SK-N-SH (cell line): ENCODE results near the gene TMA7. TPM values are rescaled to one million over a fixed set of nuclear protein-coding genes. Genes with fewer than 3 reads are reported as not detected.

Experiments used
- CTCF ChIA-PET: fragments of 300-600, 350-600 bp; formaldehyde crosslinking; extraction: SDS; loops from one replicate; lab custom pipeline; 2021; lab: Yijun Ruan, JAX
- POLR2A ChIA-PET: fragments of 350-600 bp; sonication (Branson Sonifier 250); formaldehyde crosslinking; extraction: SDS; loops from one replicate; lab custom pipeline; 2020; ENCODE audit warnings: antibody characterized with exemption, inconsistent platforms; lab: Yijun Ruan, JAX
- DNase-seq: peaks from one replicate; pipeline ENCODE4 v3.0.0; 2012
- H2AFZ ChIP-seq: fragments of 200-600 bp; sonication (generic); 2 replicates; pipeline ENCODE4 v1.8.1; 2016; ENCODE audit warnings: antibody characterized with exemption, mild to moderate bottlenecking, low read depth
- H3F3A ChIP-seq: fragments of 200-600 bp; sonication (generic); replicated peaks from 2 replicates; pipeline ENCODE3; 2016; ENCODE audit warnings: antibody characterized with exemption, mild to moderate bottlenecking; ENCODE audit not compliant: insufficient read depth
- H3K27ac ChIP-seq, 2 experiments: fragments of 200-500 bp in 1 of 2; fragments of 200-600 bp in 1 of 2; sonication (Bioruptor generic) in 1 of 2; sonication (generic), shearing (Covaris generic) in 1 of 2; 2 replicates each; pipeline versions ENCODE4 v1.5.1 to v1.6.1; 2014 to 2016; ENCODE audit warnings: low read depth in 2 of 2, inconsistent platforms in 1 of 2, low read length in 1 of 2, mild to moderate bottlenecking in 1 of 2, mixed read lengths in 1 of 2
- H3K27me3 ChIP-seq: fragments of 200-600 bp; sonication (generic), shearing (Covaris generic); 2 replicates; pipeline ENCODE4 v1.6.1; 2016; ENCODE audit warnings: mixed run types; ENCODE audit not compliant: insufficient read depth
- H3K36me3 ChIP-seq, 2 experiments: fragments of 200-500 bp in 1 of 2; fragments of 200-600 bp in 1 of 2; sonication (Bioruptor generic) in 1 of 2; sonication (generic) in 1 of 2; replicated peaks in 1 of 2; 2 replicates each; pipeline versions ENCODE3 to v1.5.1; 2014 to 2016; ENCODE audit warnings: low read length in 1 of 2, mild to moderate bottlenecking in 1 of 2; ENCODE audit not compliant: insufficient read depth in 2 of 2, control insufficient read depth in 1 of 2
- H3K4me1 ChIP-seq, 2 experiments: fragments of 200-500 bp in 1 of 2; fragments of 200-600 bp in 1 of 2; sonication (Bioruptor generic) in 1 of 2; sonication (generic), shearing (Covaris generic) in 1 of 2; 2 replicates each; pipeline versions ENCODE4 v1.5.1 to v1.6.1; 2014 to 2016; ENCODE audit warnings: low read depth in 1 of 2, low read length in 1 of 2, mixed run types in 1 of 2; ENCODE audit not compliant: insufficient read depth in 2 of 2, control insufficient read depth in 1 of 2
- H3K4me2 ChIP-seq: fragments of 200-600 bp; sonication (generic), shearing (Covaris generic); 2 replicates; pipeline ENCODE4 v1.6.1; 2017; ENCODE audit warnings: mixed run types
- H3K4me3 ChIP-seq, 2 experiments: fragments of 200-500 bp in 1 of 2; fragments of 200-600 bp in 1 of 2; sonication (Bioruptor generic) in 1 of 2; sonication (generic), shearing (Covaris generic) in 1 of 2; 2 replicates each; pipeline versions ENCODE4 v1.5.1 to v1.8.1; 2014 to 2016; ENCODE audit warnings: low read depth in 2 of 2, inconsistent platforms in 1 of 2, low read length in 1 of 2, mild to moderate bottlenecking in 1 of 2, mixed read lengths in 1 of 2, moderate library complexity in 1 of 2
- H3K79me2 ChIP-seq: fragments of 200-600 bp; sonication (generic); 2 replicates; pipeline ENCODE4 v1.8.1; 2017; ENCODE audit warnings: mild to moderate bottlenecking; ENCODE audit not compliant: insufficient read depth
- H3K9ac ChIP-seq: fragments of 200-600 bp; sonication (generic); 2 replicates; pipeline ENCODE4 v1.6.1; 2017; ENCODE audit warnings: mixed run types
- H3K9me2 ChIP-seq: fragments of 200-600 bp; sonication (generic); 2 replicates; pipeline ENCODE4 v1.6.1; 2017; ENCODE audit warnings: mixed run types
- H3K9me3 ChIP-seq: fragments of 200-600 bp; sonication (generic); 2 replicates; pipeline ENCODE4 v1.6.1; 2017; ENCODE audit warnings: mixed run types, mild to moderate bottlenecking, moderate library complexity
- H4K20me1 ChIP-seq: fragments of 200-600 bp; sonication (generic); 2 replicates; pipeline ENCODE4 v1.6.1; 2017; ENCODE audit warnings: mild to moderate bottlenecking, mixed run types; ENCODE audit not compliant: insufficient read depth
- CTCF ChIP-seq: fragments of 200-600 bp; sonication (generic); IDR thresholded peaks from 2 replicates; pipeline ENCODE4 v1.6.1; 2017; ENCODE audit warnings: antibody characterized with exemption, mild to moderate bottlenecking, moderate library complexity
- FOXJ3 ChIP-seq: sonication (generic); formaldehyde crosslinking; IDR thresholded peaks from 2 replicates; pipeline ENCODE4 v1.5.1; 2020; ENCODE audit warnings: mild to moderate bottlenecking, missing genetic modification reagents
- GABPA ChIP-seq: IDR thresholded peaks from 2 replicates; pipeline ENCODE4 v1.4.0; 2012; ENCODE audit warnings: low read depth, mild to moderate bottlenecking
- GATA2 ChIP-seq: sonication (generic); formaldehyde crosslinking; IDR thresholded peaks from 2 replicates; pipeline ENCODE4 v1.5.0; 2020; ENCODE audit warnings: mild to moderate bottlenecking, missing genetic modification reagents
- IRF3 ChIP-seq: fragments of 150-350 bp; IDR thresholded peaks from 2 replicates; pipeline ENCODE4 v1.6.1; 2016; ENCODE audit warnings: mild to moderate bottlenecking, low read depth, low read length
- MAX ChIP-seq: IDR thresholded peaks from 2 replicates; pipeline ENCODE4 v1.4.0; 2012; ENCODE audit warnings: low read depth
- PBX3 ChIP-seq: IDR thresholded peaks from 2 replicates; pipeline ENCODE4; 2012
- REST ChIP-seq: IDR thresholded peaks from 2 replicates; pipeline ENCODE4 v1.6.1; 2012; ENCODE audit warnings: mild to moderate bottlenecking, low read depth, low read length, moderate library complexity
- RFX5 ChIP-seq: IDR thresholded peaks from 2 replicates; pipeline ENCODE4 v1.6.1; 2012; ENCODE audit warnings: mild to moderate bottlenecking, improper control_type of control experiment, low read length
- TAF1 ChIP-seq: IDR thresholded peaks from 2 replicates; pipeline ENCODE4 v1.6.1; 2012; ENCODE audit warnings: low read depth, mild to moderate bottlenecking, low read length, moderate library complexity, borderline replicate concordance
- TEAD4 ChIP-seq: IDR thresholded peaks from 2 replicates; pipeline ENCODE4 v1.4.0; 2012; ENCODE audit warnings: mild to moderate bottlenecking, borderline replicate concordance; ENCODE audit not compliant: insufficient read depth
- ZBTB33 ChIP-seq: IDR thresholded peaks from 2 replicates; pipeline ENCODE4 v1.4.0; 2012; ENCODE audit warnings: low read depth, borderline replicate concordance
- WGBS: methylation state at CpG from one replicate; pipeline ENCODE4 v1.1.6; 2017; ENCODE audit warnings: low lambda C conversion rate; 5-methylcytosine and 5-hydroxymethylcytosine counted together
- polyA plus RNA-seq, 3 experiments: library from polyadenylated mRNA; depleted of rRNA; stranded (reverse); fragments of >200 nt; gene quantifications; 2 replicates each; pipeline ENCODE4 v1.2.3, GENCODE V29; 2012

TMA7 gene
- polyA plus RNA-seq, 1 of the 3 experiments (the other 2 are of a cell fraction), result 438 TPM

- peaks cover 7 to 49% of the 10 kb centered on the region in 2 experiments; a peak in 2 of 4 replicates for H3K4me1 ChIP-seq
- H3K9me3 ChIP-seq, result no peaks in the 10 kb centered on the region
- peaks cover 46% of the 10 kb centered on the region for H3K79me2 ChIP-seq
- peak overlapping the region; percentile 84 for H3K9ac ChIP-seq
- no peak for DNase-seq
- CTCF ChIA-PET, result interaction anchor here (0.8 to 13.2 kb wide), 4 partner anchors 11 to 234 kb away, joined by 3 to 399 read pairs (median 10); partner anchors contain the start of genes CCDC51 and TMA7
- peak overlapping the region; percentile 73 to 79 for H3K4me3 ChIP-seq
- POLR2A ChIA-PET, result interaction anchor here (0.6 to 1.4 kb wide), 8 partner anchors 9 to 162 kb away, joined by 3 to 11 read pairs (median 4); partner anchors contain the start of genes ATRIP, CCDC51 and TMA7
- no peak overlapping the region for H2AFZ ChIP-seq
- H3K27me3 ChIP-seq, result no peaks in the 10 kb centered on the region
- peak overlapping the region in 1 of 2 experiments; percentile 89; a peak in 1 of 4 replicates for H3K27ac ChIP-seq
- peaks cover 1 to 13% of the 10 kb centered on the region in 2 experiments for H3K36me3 ChIP-seq
- no peaks in the 10 kb centered on the region for H4K20me1 ChIP-seq
- no peak for TF ChIP-seq REST
- no peak for TF ChIP-seq CTCF
- no peak for TF ChIP-seq ZBTB33
- TF ChIP-seq RFX5, result no peak
- TF ChIP-seq MAX, result no peak
- TF ChIP-seq TAF1, result no peak
- no peak for TF ChIP-seq IRF3
- no peak for TF ChIP-seq TEAD4
- no peak for TF ChIP-seq GABPA
- no peak for TF ChIP-seq FOXJ3 (CRISPR knock-in tag)
- no peak for TF ChIP-seq PBX3
- TF ChIP-seq GATA2 (CRISPR knock-in tag), result no peak
- TF ChIP-seq, all 33 proteins: peak for 0
- no peaks in the 10 kb centered on the region for H3K9me2 ChIP-seq
- 51% methylated on average over 5 of the region's 7 CpGs for WGBS
- no peaks in the 10 kb centered on the region for H3F3A ChIP-seq
- peak overlapping the region; percentile 99 for H3K4me2 ChIP-seq
Observed at GRCh38 chr3:48428088-48428571, 11.9 kb upstream of the TMA7 start.
